AG04450 (cell line): Measurements from ENCODE around the gene CLDN16. TPM values are rescaled to one million over a fixed set of nuclear protein-coding genes. Genes with fewer than 3 reads are reported as not detected.

Source experiments
- CTCF ChIA-PET: fragments of 300-600, 350-600 bp; formaldehyde crosslinking; extraction: SDS; loops from one replicate; lab custom pipeline; 2022; ENCODE audit warnings: antibody characterized with exemption, inconsistent platforms; lab: Charles Lee
- POLR2A ChIA-PET: fragments of 350-600 bp; formaldehyde crosslinking; extraction: SDS; loops from one replicate; lab custom pipeline; 2021; ENCODE audit warnings: antibody characterized with exemption, inconsistent platforms; lab: Yijun Ruan, JAX
- DNase-seq: peaks from one replicate; pipeline ENCODE4 v3.0.0-alpha.2; 2011; ENCODE audit warnings: low read depth, low spot score
- H3K27ac ChIP-seq: one replicate; pipeline ENCODE4 v1.5.1; 2012; ENCODE audit warnings: low read depth, low read length, control low read depth
- H3K27me3 ChIP-seq: one replicate; pipeline ENCODE4 v1.6.0; 2012; ENCODE audit warnings: low read length; ENCODE audit not compliant: control insufficient read depth, insufficient read depth
- H3K4me3 ChIP-seq: 2 replicates; pipeline ENCODE4 v1.5.1; 2011; ENCODE audit warnings: mild to moderate bottlenecking, low read depth, low read length, control low read depth
- H3K9me3 ChIP-seq: 2 replicates; pipeline ENCODE4 v1.5.1; 2012; ENCODE audit warnings: low read length; ENCODE audit not compliant: control insufficient read depth, insufficient read depth
- polyA plus RNA-seq: library from polyadenylated mRNA; depleted of rRNA; stranded (reverse); fragments of >200 nt; gene quantifications from 2 replicates; pipeline ENCODE4 v1.2.3, GENCODE V29; 2011
- TF ChIP-seq, protein P1 (sequence below): IDR thresholded peaks from 2 replicates; pipeline ENCODE4 v1.5.1; 2011; ENCODE audit warnings: low read depth, low read length, control low read depth, inconsistent platforms

The CLDN16 gene
- polyA plus RNA-seq, 1 experiment = 0.04 TPM

- Histone ChIP-seq H3K4me3 (no peak overlapping the region), H3K27ac (no peak overlapping the region), H3K9me3 (no peaks in the 10 kb centered on the region), H3K27me3 (no peaks in the 10 kb centered on the region)
- POLR2A ChIA-PET = no interaction called here
- CTCF ChIA-PET = interaction anchor here (0.7 to 4.7 kb wide), 6 partner anchors 15 to 483 kb away, joined by 3 to 28 read pairs (median 12); no protein-coding TSS in a partner anchor
- TF ChIP-seq, protein P1, sequence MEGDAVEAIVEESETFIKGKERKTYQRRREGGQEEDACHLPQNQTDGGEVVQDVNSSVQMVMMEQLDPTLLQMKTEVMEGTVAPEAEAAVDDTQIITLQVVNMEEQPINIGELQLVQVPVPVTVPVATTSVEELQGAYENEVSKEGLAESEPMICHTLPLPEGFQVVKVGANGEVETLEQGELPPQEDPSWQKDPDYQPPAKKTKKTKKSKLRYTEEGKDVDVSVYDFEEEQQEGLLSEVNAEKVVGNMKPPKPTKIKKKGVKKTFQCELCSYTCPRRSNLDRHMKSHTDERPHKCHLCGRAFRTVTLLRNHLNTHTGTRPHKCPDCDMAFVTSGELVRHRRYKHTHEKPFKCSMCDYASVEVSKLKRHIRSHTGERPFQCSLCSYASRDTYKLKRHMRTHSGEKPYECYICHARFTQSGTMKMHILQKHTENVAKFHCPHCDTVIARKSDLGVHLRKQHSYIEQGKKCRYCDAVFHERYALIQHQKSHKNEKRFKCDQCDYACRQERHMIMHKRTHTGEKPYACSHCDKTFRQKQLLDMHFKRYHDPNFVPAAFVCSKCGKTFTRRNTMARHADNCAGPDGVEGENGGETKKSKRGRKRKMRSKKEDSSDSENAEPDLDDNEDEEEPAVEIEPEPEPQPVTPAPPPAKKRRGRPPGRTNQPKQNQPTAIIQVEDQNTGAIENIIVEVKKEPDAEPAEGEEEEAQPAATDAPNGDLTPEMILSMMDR = no peak
- no peak for DNase-seq
Observed at GRCh38 chr3:190444576-190445145, 56.7 kb downstream of the CLDN16 start.

GRCh38 chr3:190446573-190447279 is 58.8 kb downstream of the CLDN16 start:
- TF ChIP-seq, protein P1 = no peak
- H3K27me3 ChIP-seq = no peaks in the 10 kb centered on the region
- ChIA-PET POLR2A (no interaction called here), CTCF (interaction anchor here (1.1 to 4.4 kb wide), 2 partner anchors 222 to 485 kb away, joined by 3 to 23 read pairs; no protein-coding TSS in a partner anchor)
- DNase-seq = no peak
- H3K4me3 ChIP-seq = no peak overlapping the region
- no peaks in the 10 kb centered on the region for H3K9me3 ChIP-seq
- H3K27ac ChIP-seq = no peak overlapping the region

GRCh38 chr3:190448256-190448655 is 60.3 kb downstream of the CLDN16 start:
- DNase-seq = no peak
- ChIA-PET POLR2A (no interaction called here), CTCF (interaction anchor here (0.6 to 2.5 kb wide), 3 partner anchors 24 to 249 kb away, joined by 3 to 9 read pairs (median 8); no protein-coding TSS in a partner anchor)
- Histone ChIP-seq H3K4me3 (no peak overlapping the region), H3K27ac (no peak overlapping the region), H3K9me3 (no peaks in the 10 kb centered on the region), H3K27me3 (no peaks in the 10 kb centered on the region)
- TF ChIP-seq, protein P1 = no peak

DNA sequence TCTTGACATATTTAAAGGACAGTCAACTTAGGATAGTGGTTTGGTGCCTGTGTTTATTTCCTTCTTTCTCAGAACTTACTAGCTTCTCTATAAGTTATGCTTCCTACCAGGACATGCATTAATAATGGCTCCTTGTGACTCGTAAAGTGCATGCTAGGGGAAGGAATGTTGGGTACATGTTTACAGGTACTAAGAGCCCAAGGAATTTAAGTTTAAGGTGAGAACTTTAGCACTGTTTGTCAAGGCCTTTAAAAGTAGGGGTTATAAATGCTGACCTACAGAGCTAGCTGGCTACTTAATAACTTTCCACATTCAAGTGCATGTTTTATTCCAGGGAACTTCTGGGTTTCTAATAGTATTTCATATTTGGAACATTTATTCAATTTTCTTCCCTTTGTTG is 61.8 kb downstream of the CLDN16 start, which contains the start of gene TMEM207:
TMEM207 (minus strand) TSS at position 101 of the 400 bp plus-strand sequence; CDS start at position 9, 92 bp downstream.
- TF ChIP-seq, protein P1 = no peak
- no peak within 1 kb of the TSS for H3K4me3 ChIP-seq
- POLR2A ChIA-PET = no interaction called here
- CTCF ChIA-PET = interaction anchor here (0.7 to 2.5 kb wide), 3 partner anchors 247 to 487 kb away, joined by 3 to 9 read pairs (median 3); no protein-coding TSS in a partner anchor
- no peaks in the 10 kb centered on the region for H3K27me3 ChIP-seq
- DNase-seq = no peak
- no peaks in the 10 kb centered on the region for H3K9me3 ChIP-seq
- no peak within 1 kb of the TSS for H3K27ac ChIP-seq

GRCh38 chr3:190455828-190456227 is 67.9 kb downstream of the CLDN16 start:
- CTCF ChIA-PET = interaction anchor here (1.8 kb wide), 1 partner anchor 494 kb away, joined by 4 read pairs; no protein-coding TSS in a partner anchor
- POLR2A ChIA-PET = no interaction called here
- Histone ChIP-seq H3K27me3 (no peaks in the 10 kb centered on the region), H3K27ac (no peak overlapping the region), H3K4me3 (no peak overlapping the region), H3K9me3 (no peaks in the 10 kb centered on the region)
- TF ChIP-seq, protein P1 = no peak
- DNase-seq = no peak
